Lower leg skin (tissue), 3 donors: ENCODE results near the gene TNFRSF11A.

ENCODE experiments used
- POLR2A ChIP-seq, 2 donors: fragments of 450-650 bp; IDR thresholded peaks; one replicate each; pipeline ENCODE4 v1.6.1; 2016 to 2017; ENCODE audit warnings: antibody characterized with exemption in 2 of 2, mild to moderate bottlenecking in 1 of 2, moderate library complexity in 1 of 2
- TF ChIP-seq, protein P1 (sequence below), 3 donors: fragments of 450-650 bp; IDR thresholded peaks; one replicate each; pipeline ENCODE4 v1.5.1; 2016; ENCODE audit warnings: antibody characterized with exemption in 3 of 3, mild to moderate bottlenecking in 3 of 3, moderate library complexity in 2 of 3

DNA sequence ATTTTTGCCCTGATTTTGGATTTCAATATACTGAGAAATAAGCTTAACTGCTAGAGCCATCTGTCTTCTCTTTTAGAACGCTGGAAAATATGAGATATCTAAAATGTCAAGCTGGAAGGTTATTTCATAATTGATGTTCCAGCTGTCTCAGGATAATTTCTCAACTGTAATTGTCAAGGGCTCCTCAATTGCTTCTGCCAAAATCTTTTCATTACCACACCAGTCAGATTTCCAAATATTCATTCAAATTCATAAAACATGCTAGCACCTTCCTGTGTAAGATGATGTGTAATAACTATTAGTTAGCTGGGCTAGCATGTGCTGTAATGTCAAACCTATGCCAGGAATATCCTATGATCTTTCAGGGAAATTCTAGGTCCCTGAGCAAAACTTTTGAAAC, 88.1 kb downstream of the TNFRSF11A start:
- TF ChIP-seq, protein P1, sequence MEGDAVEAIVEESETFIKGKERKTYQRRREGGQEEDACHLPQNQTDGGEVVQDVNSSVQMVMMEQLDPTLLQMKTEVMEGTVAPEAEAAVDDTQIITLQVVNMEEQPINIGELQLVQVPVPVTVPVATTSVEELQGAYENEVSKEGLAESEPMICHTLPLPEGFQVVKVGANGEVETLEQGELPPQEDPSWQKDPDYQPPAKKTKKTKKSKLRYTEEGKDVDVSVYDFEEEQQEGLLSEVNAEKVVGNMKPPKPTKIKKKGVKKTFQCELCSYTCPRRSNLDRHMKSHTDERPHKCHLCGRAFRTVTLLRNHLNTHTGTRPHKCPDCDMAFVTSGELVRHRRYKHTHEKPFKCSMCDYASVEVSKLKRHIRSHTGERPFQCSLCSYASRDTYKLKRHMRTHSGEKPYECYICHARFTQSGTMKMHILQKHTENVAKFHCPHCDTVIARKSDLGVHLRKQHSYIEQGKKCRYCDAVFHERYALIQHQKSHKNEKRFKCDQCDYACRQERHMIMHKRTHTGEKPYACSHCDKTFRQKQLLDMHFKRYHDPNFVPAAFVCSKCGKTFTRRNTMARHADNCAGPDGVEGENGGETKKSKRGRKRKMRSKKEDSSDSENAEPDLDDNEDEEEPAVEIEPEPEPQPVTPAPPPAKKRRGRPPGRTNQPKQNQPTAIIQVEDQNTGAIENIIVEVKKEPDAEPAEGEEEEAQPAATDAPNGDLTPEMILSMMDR (IDR thresholded peaks at IDR 0.05) = no peak
- TF ChIP-seq POLR2A (IDR thresholded peaks at IDR 0.05) = no peak
